Renal pelvis (tissue), 4 donors: ENCODE data around the gene CCRL2. TPM values are rescaled to one million over a fixed set of nuclear protein-coding genes. Genes with fewer than 3 reads are reported as not detected.
"Not testable (repeated sequence)": the region's sequence is repeated elsewhere in the genome, so short reads cannot be mapped to it uniquely, and the experiment has no call there.

Experiments
- DNase-seq: peaks from one replicate; pipeline ENCODE4 v3.0.0-alpha.2; 2013
- polyA plus RNA-seq, 3 donors: library from polyadenylated mRNA; unstranded; fragments of 120-200 nt; gene quantifications; one replicate each; pipeline ENCODE4 v1.2.1, GENCODE V29; 2013; ENCODE audit not compliant: insufficient read length in 3 of 3

Gene CCRL2
- polyA plus RNA-seq, 3 donors, result 0.83 to 1.1 (median 0.99) TPM

- no peak for DNase-seq
Observed at GRCh38 chr3:46427916-46428833, 21.1 kb downstream of the CCRL2 start.

- no peak for DNase-seq
Observed at GRCh38 chr3:46429250-46429649, 22.2 kb downstream of the CCRL2 start.

GRCh38 chr3:46429671-46430070 is 22.6 kb downstream of the CCRL2 start:
- no peak for DNase-seq

GRCh38 chr3:46430879-46431278 is 23.8 kb downstream of the CCRL2 start:
- DNase-seq, result not testable (repeated sequence)

- not testable (repeated sequence) for DNase-seq
Observed at GRCh38 chr3:46431905-46432304, 24.8 kb downstream of the CCRL2 start.

- DNase-seq, result not testable (repeated sequence)
Observed at GRCh38 chr3:46433118-46433517, 26.1 kb downstream of the CCRL2 start.

GRCh38 chr3:46433841-46434240 is 26.8 kb downstream of the CCRL2 start:
- DNase-seq, result no peak

GRCh38 chr3:46435081-46435726 is 28.1 kb downstream of the CCRL2 start:
- no peak for DNase-seq

- no peak for DNase-seq
Observed at GRCh38 chr3:46438831-46439230, 31.8 kb downstream of the CCRL2 start.

- DNase-seq, result no peak
Observed at GRCh38 chr3:46440531-46441294, 33.7 kb downstream of the CCRL2 start.

- no peak for DNase-seq
Observed at GRCh38 chr3:46442576-46443530, 35.8 kb downstream of the CCRL2 start.

- DNase-seq, result no peak
Observed at GRCh38 chr3:46447228-46447985, 40.3 kb downstream of the CCRL2 start.

- DNase-seq, result no peak
Observed at GRCh38 chr3:46448721-46449120, 41.7 kb downstream of the CCRL2 start.

GRCh38 chr3:46449755-46450552 is 42.9 kb downstream of the CCRL2 start:
- no peak for DNase-seq

- DNase-seq, result no peak
Observed at GRCh38 chr3:46453526-46454208, 46.6 kb downstream of the CCRL2 start.

- no peak for DNase-seq
Observed at GRCh38 chr3:46454209-46454595, 47.1 kb downstream of the CCRL2 start.

- DNase-seq, result no peak
Observed at GRCh38 chr3:46454606-46455005, 47.5 kb downstream of the CCRL2 start.

GRCh38 chr3:46455231-46456115 is 48.4 kb downstream of the CCRL2 start:
- DNase-seq, result no peak
